Neural cell (in vitro differentiated cells): ENCODE data around the gene FBXO47.

Experiments used
- CTCF ChIP-seq: fragments of 450-650 bp; IDR thresholded peaks from 2 replicates; pipeline ENCODE4 v1.5.1; 2014; ENCODE audit warnings: antibody characterized with exemption, mild to moderate bottlenecking, moderate library complexity; ENCODE audit not compliant: poor library complexity, severe bottlenecking
- MXI1 ChIP-seq: fragments of 450-650 bp; conservative IDR thresholded peaks from 2 replicates; pipeline ENCODE4 v1.6.1; 2014; ENCODE audit warnings: antibody characterized with exemption, mild to moderate bottlenecking; ENCODE audit not compliant: poor library complexity, severe bottlenecking
- POLR2AphosphoS5 ChIP-seq: IDR thresholded peaks from 2 replicates; pipeline ENCODE4 v1.6.1; 2012
- TAF1 ChIP-seq: IDR thresholded peaks from 2 replicates; pipeline ENCODE4 v1.6.1; 2012; ENCODE audit warnings: low read depth

- TF ChIP-seq CTCF (no peak), POLR2AphosphoS5 (no peak), TAF1 (no peak), MXI1 (no peak)
These were observed 59.1 kb downstream of the FBXO47 start for GRCh38 chr17:38907930-38908675.
